HEK293T (cell line): Measurements from ENCODE around the gene MPPED1.

Source experiments
- CTCF ChIA-PET: fragments of 350-600 bp; formaldehyde crosslinking; extraction: SDS; loops from one replicate; lab custom pipeline; 2021; ENCODE audit warnings: antibody characterized with exemption, inconsistent platforms; lab: Yijun Ruan, JAX
- POLR2A ChIA-PET: fragments of 350-600 bp; formaldehyde crosslinking; extraction: SDS; loops from one replicate; lab custom pipeline; 2020; ENCODE audit warnings: antibody characterized with exemption, inconsistent platforms; lab: Yijun Ruan, JAX
- DNase-seq: peaks from one replicate; pipeline ENCODE4 v3.0.0; 2012; ENCODE audit warnings: mixed read lengths; ENCODE audit errors: extremely low spot score
- ARNT ChIP-seq: fragments of 450-650 bp; IDR thresholded peaks from 2 replicates; pipeline ENCODE4 v1.6.1; 2017; ENCODE audit warnings: mild to moderate bottlenecking
- BHLHE40 ChIP-seq: fragments of 450-650 bp; IDR thresholded peaks from 2 replicates; pipeline ENCODE4 v1.6.1; 2016; ENCODE audit warnings: mild to moderate bottlenecking, moderate library complexity, borderline replicate concordance
- CTBP1 ChIP-seq: fragments of 450-650 bp; IDR thresholded peaks from 2 replicates; pipeline ENCODE4 v1.6.1; 2016; ENCODE audit warnings: borderline replicate concordance
- ELF4 ChIP-seq: fragments of 450-650 bp; IDR thresholded peaks from 2 replicates; pipeline ENCODE4 v1.6.1; 2017; ENCODE audit warnings: antibody characterized with exemption
- FOXA1 ChIP-seq: fragments of 450-650 bp; IDR thresholded peaks from 2 replicates; pipeline ENCODE4 v1.6.1; 2016; ENCODE audit warnings: mild to moderate bottlenecking
- FOXK2 ChIP-seq: fragments of 450-650 bp; IDR thresholded peaks from 2 replicates; pipeline ENCODE4 v1.6.1; 2016; ENCODE audit warnings: mild to moderate bottlenecking
- FOXM1 ChIP-seq: fragments of 450-650 bp; IDR thresholded peaks from 2 replicates; pipeline ENCODE4 v1.6.1; 2017; ENCODE audit warnings: mild to moderate bottlenecking, borderline replicate concordance
- HDGF ChIP-seq: fragments of 450-650 bp; IDR thresholded peaks from 2 replicates; pipeline ENCODE4 v1.6.1; 2017; ENCODE audit warnings: antibody characterized with exemption, borderline replicate concordance
- L3MBTL2 ChIP-seq: fragments of 450-650 bp; conservative IDR thresholded peaks from 2 replicates; pipeline ENCODE4 v1.6.1; 2016; ENCODE audit warnings: mild to moderate bottlenecking
- LEF1 ChIP-seq: fragments of 450-650 bp; IDR thresholded peaks from 2 replicates; pipeline ENCODE4 v1.6.1; 2017; ENCODE audit warnings: mild to moderate bottlenecking, borderline replicate concordance
- NFRKB ChIP-seq: fragments of 450-650 bp; IDR thresholded peaks from 2 replicates; pipeline ENCODE4 v1.6.1; 2016; ENCODE audit warnings: mild to moderate bottlenecking, moderate library complexity
- SP1 ChIP-seq: fragments of 450-650 bp; IDR thresholded peaks from 2 replicates; pipeline ENCODE4 v1.6.1; 2017
- SUZ12 ChIP-seq: fragments of 450-650 bp; IDR thresholded peaks from 2 replicates; pipeline ENCODE4 v1.6.1; 2016; ENCODE audit warnings: mild to moderate bottlenecking
- TARDBP ChIP-seq: fragments of 450-650 bp; IDR thresholded peaks from 2 replicates; pipeline ENCODE4 v1.6.1; 2016
- ZNF384 ChIP-seq: fragments of 450-650 bp; IDR thresholded peaks from 2 replicates; pipeline ENCODE4 v1.6.1; 2016
- TF ChIP-seq, protein P1 (sequence below): fragments of 450-650 bp; IDR thresholded peaks from 2 replicates; pipeline ENCODE4 v1.6.1; 2016

The MPPED1 gene

DNA sequence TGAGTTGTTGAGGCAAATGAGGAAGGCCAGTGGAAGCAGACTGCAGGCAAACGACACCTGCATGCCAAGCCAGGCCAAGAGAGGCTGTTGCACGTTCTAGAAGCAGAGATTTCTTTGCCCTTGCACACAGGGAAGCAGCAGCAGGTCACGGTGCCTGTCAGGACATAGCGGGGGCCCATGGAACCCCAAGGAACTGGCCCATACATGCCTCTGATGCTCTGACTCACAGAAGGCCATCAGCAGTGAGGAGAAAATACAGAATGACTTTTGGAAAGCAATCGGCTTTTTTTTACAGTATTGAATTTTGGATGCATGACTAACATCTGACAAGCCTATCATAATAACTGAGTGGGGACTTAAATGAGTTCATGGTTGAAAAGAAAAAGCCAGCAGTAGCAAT, 123.9 kb downstream of the MPPED1 start:
- DNase-seq: no peak
- CTCF ChIA-PET: no interaction called here
- POLR2A ChIA-PET: no interaction called here
- no peak for TF ChIP-seq ELF4
- no peak for TF ChIP-seq LEF1
- TF ChIP-seq TARDBP: no peak
- no peak for TF ChIP-seq FOXK2
- no peak for TF ChIP-seq ARNT
- TF ChIP-seq FOXM1: no peak
- TF ChIP-seq FOXA1: no peak
- no peak for TF ChIP-seq BHLHE40
- TF ChIP-seq L3MBTL2: no peak
- no peak for TF ChIP-seq SUZ12

DNA sequence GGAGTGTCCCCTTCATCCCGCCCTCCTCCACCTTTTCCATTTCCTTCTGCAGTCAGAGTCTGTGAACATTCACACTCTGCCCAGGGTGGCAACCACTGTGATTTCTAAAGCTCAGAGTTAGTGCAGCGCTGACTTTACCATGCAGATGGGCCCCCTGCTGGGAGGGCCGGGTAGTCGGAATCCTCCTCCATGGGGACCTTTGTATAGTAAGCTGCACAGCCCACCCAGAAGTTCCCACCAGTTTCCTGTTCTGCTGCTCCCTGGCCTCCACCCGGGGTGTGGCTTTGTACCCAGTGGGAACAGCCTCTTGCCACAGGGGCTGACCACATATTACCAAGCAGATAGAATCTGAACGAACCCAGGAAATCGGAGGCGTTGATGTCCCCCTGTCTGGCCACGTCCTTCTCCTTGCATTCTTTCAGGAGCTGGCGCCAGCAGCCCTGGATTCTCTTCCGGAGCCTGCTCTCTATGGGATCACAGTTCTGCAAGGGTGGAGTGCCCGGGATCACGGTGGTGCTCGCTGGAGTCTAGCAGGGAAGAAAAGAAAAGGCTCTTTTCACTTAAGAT, 125.3 kb downstream of the MPPED1 start:
- DNase-seq: no peak
- TF ChIP-seq LEF1: no peak
- no peak for TF ChIP-seq FOXA1
- TF ChIP-seq TARDBP: no peak
- TF ChIP-seq, protein P1, sequence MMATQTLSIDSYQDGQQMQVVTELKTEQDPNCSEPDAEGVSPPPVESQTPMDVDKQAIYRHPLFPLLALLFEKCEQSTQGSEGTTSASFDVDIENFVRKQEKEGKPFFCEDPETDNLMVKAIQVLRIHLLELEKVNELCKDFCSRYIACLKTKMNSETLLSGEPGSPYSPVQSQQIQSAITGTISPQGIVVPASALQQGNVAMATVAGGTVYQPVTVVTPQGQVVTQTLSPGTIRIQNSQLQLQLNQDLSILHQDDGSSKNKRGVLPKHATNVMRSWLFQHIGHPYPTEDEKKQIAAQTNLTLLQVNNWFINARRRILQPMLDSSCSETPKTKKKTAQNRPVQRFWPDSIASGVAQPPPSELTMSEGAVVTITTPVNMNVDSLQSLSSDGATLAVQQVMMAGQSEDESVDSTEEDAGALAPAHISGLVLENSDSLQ: no peak
- TF ChIP-seq NFRKB: no peak
- no peak for TF ChIP-seq CTBP1
- ChIA-PET CTCF (interaction anchor here (1.1 kb wide), 1 partner anchor 21 kb away, joined by 4 read pairs; no protein-coding TSS in a partner anchor), POLR2A (no interaction called here)

DNA sequence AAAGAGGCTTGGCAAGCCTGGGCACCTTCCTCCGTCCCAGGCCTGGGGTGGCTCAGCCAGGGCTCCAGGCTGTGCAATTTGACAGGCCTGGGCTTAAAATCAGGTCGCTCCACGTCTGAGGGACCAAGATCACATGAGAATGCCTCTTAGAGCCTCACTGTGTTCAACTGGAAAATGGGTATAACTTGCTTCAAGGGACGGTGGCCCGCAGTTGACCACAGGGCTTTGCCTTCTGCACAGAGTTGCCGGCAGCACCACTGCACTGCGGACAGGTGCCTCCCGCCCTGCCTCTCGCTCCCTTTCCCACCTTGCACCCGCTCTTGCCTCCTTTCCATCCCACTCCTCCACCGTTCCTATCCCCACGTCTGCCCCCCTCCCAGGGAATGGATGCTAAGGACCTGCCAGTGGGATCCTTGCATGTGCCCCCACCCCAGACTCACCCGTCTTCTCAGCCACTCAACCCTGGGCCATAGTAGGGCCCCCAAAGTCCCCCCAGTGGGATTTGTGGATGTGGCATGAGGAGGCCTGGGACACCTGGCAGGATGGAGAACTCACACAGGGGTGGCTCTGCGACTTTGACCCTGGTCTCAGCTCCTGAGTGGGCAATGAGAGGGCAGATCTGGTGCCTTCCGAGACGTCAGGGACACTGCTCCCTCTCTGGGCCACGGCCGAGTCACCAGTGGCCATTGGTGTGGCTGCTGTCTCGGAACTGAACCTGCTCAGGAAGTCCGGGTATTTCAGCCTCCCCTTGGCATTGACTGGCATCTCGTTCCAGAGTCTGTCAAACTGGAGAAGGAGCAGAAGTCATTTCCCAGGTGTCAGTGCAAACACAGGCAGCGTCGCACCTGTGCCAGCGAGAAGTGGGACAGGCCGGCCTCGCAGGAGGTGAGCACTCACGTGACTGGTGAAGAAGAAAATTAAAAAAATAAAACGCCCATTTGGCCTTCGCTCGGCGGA, 128.0 kb downstream of the MPPED1 start:
- ChIA-PET POLR2A (no interaction called here), CTCF (no interaction called here)
- no peak for TF ChIP-seq ZNF384
- TF ChIP-seq TARDBP: no peak
- no peak for TF ChIP-seq SP1
- TF ChIP-seq FOXK2: no peak
- no peak for TF ChIP-seq FOXM1
- no peak for TF ChIP-seq ARNT
- no peak for TF ChIP-seq SUZ12
- TF ChIP-seq L3MBTL2: no peak
- TF ChIP-seq BHLHE40: no peak
- no peak for TF ChIP-seq LEF1
- no peak for DNase-seq

DNA sequence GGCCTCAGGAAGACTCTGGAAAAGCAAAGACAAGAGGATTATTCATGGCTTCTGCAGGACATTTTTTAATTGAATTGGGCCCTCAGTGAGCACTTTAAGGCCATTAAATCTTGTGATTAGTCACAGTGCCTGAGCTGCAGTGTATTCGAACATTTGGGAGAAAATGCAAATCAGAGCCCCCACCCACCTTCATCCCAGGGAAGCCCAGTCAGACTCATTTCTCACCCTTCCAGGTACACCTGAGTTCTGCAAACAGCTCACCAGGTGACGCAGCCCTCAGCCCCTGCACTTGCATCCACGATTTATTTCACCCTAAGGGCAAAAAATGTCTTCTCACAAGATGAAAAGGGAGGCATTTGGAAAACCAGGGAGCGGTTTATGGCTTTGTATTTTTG, 128.7 kb downstream of the MPPED1 start:
- TF ChIP-seq LEF1 (no peak), ZNF384 (no peak), BHLHE40 (no peak), CTBP1 (no peak), ARNT (no peak), NFRKB (no peak), FOXM1 (no peak), ELF4 (no peak), HDGF (no peak), FOXK2 (no peak), SP1 (no peak), FOXA1 (no peak), SUZ12 (no peak), TARDBP (no peak), L3MBTL2 (no peak)
- TF ChIP-seq, protein P1: no peak
- ChIA-PET POLR2A (no interaction called here), CTCF (no interaction called here)
- DNase-seq: no peak

DNA sequence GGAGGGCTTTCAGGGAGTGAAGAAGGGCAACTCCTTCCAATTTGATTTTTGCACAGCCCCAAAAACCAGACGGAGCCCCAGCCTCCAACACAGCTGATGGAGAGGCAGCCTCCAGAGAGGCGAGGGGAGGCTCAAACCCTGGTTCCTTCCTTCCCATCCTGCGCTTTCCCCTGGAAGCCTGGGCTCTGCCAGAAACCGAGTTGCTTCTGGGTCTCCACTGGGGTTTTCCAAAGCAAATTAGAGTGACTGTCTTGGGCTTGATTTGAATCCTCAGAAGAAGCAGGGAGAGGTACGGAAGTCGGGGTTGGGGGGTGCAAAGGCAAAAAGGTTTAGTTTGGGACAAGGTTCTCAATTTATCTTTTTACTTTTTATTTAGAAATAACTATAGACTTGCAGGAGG, 129.2 kb downstream of the MPPED1 start:
- no peak for DNase-seq
- TF ChIP-seq, protein P1: no peak
- TF ChIP-seq SP1 (no peak), ELF4 (no peak), FOXA1 (no peak), NFRKB (no peak), SUZ12 (no peak), FOXK2 (no peak), TARDBP (no peak), LEF1 (no peak), L3MBTL2 (no peak), FOXM1 (no peak), ZNF384 (no peak), HDGF (no peak), ARNT (no peak), CTBP1 (no peak), BHLHE40 (no peak)
- ChIA-PET POLR2A (no interaction called here), CTCF (no interaction called here)
